RWPE2 (cell line): Measurements from ENCODE around the gene LHX3.

Experiments used
- ATAC-seq: fragments of 200-7000 bp; cut with Tn5 transposase; 3 replicates; pipeline ENCODE4 v1.9.1; 2021; ENCODE audit warnings: low read depth
- DNase-seq: peaks from one replicate; pipeline ENCODE4 v3.0.0-alpha.2; 2020; ENCODE audit warnings: low spot score
- H3K27ac ChIP-seq: fragments of 450-650 bp; 2 replicates; pipeline ENCODE4 v1.5.1; 2017; ENCODE audit warnings: mild to moderate bottlenecking; ENCODE audit not compliant: poor library complexity, severe bottlenecking
- H3K27me3 ChIP-seq: fragments of 250-450 bp; sonication (Bioruptor Pico); 2 replicates; pipeline ENCODE4 v1.5.1; 2021; ENCODE audit warnings: mild to moderate bottlenecking, moderate library complexity; ENCODE audit not compliant: insufficient read depth, poor library complexity, severe bottlenecking
- H3K36me3 ChIP-seq: fragments of 250-450 bp; sonication (Bioruptor Pico); 2 replicates; pipeline ENCODE4 v1.5.1; 2020; ENCODE audit warnings: low read depth, mild to moderate bottlenecking, moderate library complexity
- H3K4me1 ChIP-seq: fragments of 250-450 bp; sonication (Bioruptor Pico); 2 replicates; pipeline ENCODE4 v1.5.1; 2021; ENCODE audit warnings: mild to moderate bottlenecking, moderate library complexity; ENCODE audit not compliant: insufficient read depth, poor library complexity, severe bottlenecking
- H3K4me3 ChIP-seq: fragments of 250-450 bp; sonication (Bioruptor Pico); 2 replicates; pipeline ENCODE4 v1.5.1; 2021; ENCODE audit warnings: mild to moderate bottlenecking, moderate library complexity; ENCODE audit not compliant: severe bottlenecking
- H3K9me3 ChIP-seq: fragments of 250-450 bp; sonication (Bioruptor Pico); 2 replicates; pipeline ENCODE4 v1.5.1; 2021; ENCODE audit warnings: mild to moderate bottlenecking, moderate library complexity; ENCODE audit not compliant: severe bottlenecking
- CTCF ChIP-seq: fragments of 450-650 bp; IDR thresholded peaks from one replicate; pipeline ENCODE4 v1.5.1; 2017; ENCODE audit warnings: mild to moderate bottlenecking, moderate library complexity; ENCODE audit not compliant: poor library complexity, severe bottlenecking

LHX3 gene

GRCh38 chr9:136203408-136204144 is 1.4 kb downstream of the LHX3 start:
- Histone ChIP-seq H3K36me3 (no peaks in the 10 kb centered on the region), H3K27ac (no peak overlapping the region), H3K4me1 (no peaks in the 10 kb centered on the region), H3K27me3 (peaks cover 60% of the 10 kb centered on the region), H3K9me3 (no peaks in the 10 kb centered on the region), H3K4me3 (no peak overlapping the region)
- ATAC-seq (peak; percentile 10; the same call in 1 of the 3 replicates), DNase-seq (no peak)
- no peak for TF ChIP-seq CTCF

- H3K4me1 ChIP-seq, result no peaks in the 10 kb centered on the region
- H3K9me3 ChIP-seq, result no peaks in the 10 kb centered on the region
- H3K36me3 ChIP-seq, result no peaks in the 10 kb centered on the region
- H3K27me3 ChIP-seq, result peaks cover 68% of the 10 kb centered on the region
- DNase-seq, result no peak
- ATAC-seq, result no peak
- H3K4me3 ChIP-seq, result no peak overlapping the region
- TF ChIP-seq CTCF, result no peak
- no peak overlapping the region for H3K27ac ChIP-seq
Observed at GRCh38 chr9:136202454-136203407, 2.2 kb downstream of the LHX3 start.

GRCh38 chr9:136201609-136202453 is 3.1 kb downstream of the LHX3 start:
- H3K9me3 ChIP-seq, result no peaks in the 10 kb centered on the region
- no peak overlapping the region for H3K27ac ChIP-seq
- H3K4me1 ChIP-seq, result no peaks in the 10 kb centered on the region
- DNase-seq (no peak), ATAC-seq (no peak)
- no peaks in the 10 kb centered on the region for H3K36me3 ChIP-seq
- H3K4me3 ChIP-seq, result no peak overlapping the region
- TF ChIP-seq CTCF, result no peak
- H3K27me3 ChIP-seq, result peaks cover 77% of the 10 kb centered on the region

GRCh38 chr9:136201174-136201573 is 3.8 kb downstream of the LHX3 start:
- H3K27me3 ChIP-seq, result peaks cover 84% of the 10 kb centered on the region
- ATAC-seq, result no peak

More at GRCh38 chr9:136201174-136201573, 3.8 kb downstream of the LHX3 start:
- no peak for DNase-seq
- H3K9me3 ChIP-seq, result no peaks in the 10 kb centered on the region
- no peaks in the 10 kb centered on the region for H3K36me3 ChIP-seq
- H3K4me1 ChIP-seq, result no peaks in the 10 kb centered on the region
- no peak for TF ChIP-seq CTCF
- no peak overlapping the region for H3K4me3 ChIP-seq
- no peak overlapping the region for H3K27ac ChIP-seq
